Mesodermal cell (in vitro differentiated cells): ENCODE results near the gene HEBP1.

Source experiments
- H3K27ac ChIP-seq: 2 replicates; pipeline ENCODE4 v1.7.0; 2013; ENCODE audit warnings: mild to moderate bottlenecking, low read depth, low read length, moderate library complexity; ENCODE audit not compliant: severe bottlenecking
- H3K36me3 ChIP-seq: 2 replicates; pipeline ENCODE4 v1.7.1; 2013; ENCODE audit warnings: mild to moderate bottlenecking, low read length, moderate library complexity; ENCODE audit not compliant: control insufficient read depth, insufficient read depth
- H3K4me1 ChIP-seq: one replicate; pipeline ENCODE4 v1.7.1; 2013; ENCODE audit warnings: mild to moderate bottlenecking, low read length; ENCODE audit not compliant: insufficient read depth, control insufficient read depth, poor library complexity, severe bottlenecking
- H3K4me3 ChIP-seq: 2 replicates; pipeline ENCODE4 v1.7.0; 2013; ENCODE audit warnings: low read length, control low read depth, mild to moderate bottlenecking; ENCODE audit not compliant: insufficient read depth, poor library complexity, severe bottlenecking; ENCODE audit errors: extremely low read depth
- H3K9me3 ChIP-seq: 2 replicates; pipeline ENCODE4 v1.7.1; 2013; ENCODE audit warnings: mild to moderate bottlenecking, low read length, moderate library complexity; ENCODE audit not compliant: control insufficient read depth
- WGBS, 2 experiments: methylation state at CpG; one replicate each; pipeline ENCODE4 v1.1.5; 2013; ENCODE audit warnings: missing lambda C conversion rate in 2 of 2; ENCODE audit not compliant: insufficient coverage in 2 of 2; 5-methylcytosine and 5-hydroxymethylcytosine counted together

Gene HEBP1

DNA sequence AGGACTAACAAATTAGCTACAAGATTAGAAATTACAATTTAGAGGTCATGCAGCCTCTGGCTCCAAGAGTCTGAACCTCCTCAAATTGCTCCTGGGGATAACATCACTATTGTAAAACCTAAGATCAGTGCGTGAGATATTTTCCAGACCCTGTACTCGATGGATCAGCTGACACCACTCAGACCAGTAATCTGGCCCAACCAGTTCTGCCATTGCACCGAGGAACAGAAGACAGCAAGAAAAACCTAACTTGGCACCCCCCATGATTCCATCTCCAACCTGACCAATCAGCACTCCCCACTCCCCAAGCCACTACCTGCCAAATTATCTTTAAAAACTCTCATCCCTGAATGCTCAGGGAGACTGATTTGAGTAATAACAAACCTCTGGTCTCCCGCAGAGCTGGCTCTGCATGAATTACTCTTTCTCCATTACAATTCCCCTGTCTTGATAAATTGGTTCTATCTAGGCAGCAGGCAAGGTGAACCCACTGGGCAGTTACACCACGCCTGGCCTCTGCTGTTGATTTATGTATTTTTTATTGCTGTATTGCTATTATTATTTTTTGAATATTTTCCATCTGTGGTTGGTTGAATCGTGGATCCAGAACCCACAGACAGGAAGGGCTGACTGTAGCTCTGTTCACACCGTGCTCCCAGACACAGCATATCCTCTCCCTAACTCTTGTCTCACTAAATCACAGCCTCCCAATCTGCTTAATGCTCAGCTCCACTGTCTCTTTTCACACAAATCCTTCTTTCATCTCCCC is 9.2 kb downstream of the HEBP1 start:
- H3K36me3 ChIP-seq: peaks cover 24% of the 10 kb centered on the region
- WGBS, 2 experiments: 79 to 84% methylated on average over 3 to 4 of the region's 7 CpGs
- H3K4me1 ChIP-seq: peaks cover 2% of the 10 kb centered on the region
- H3K4me3 ChIP-seq: no peak overlapping the region
- no peaks in the 10 kb centered on the region for H3K9me3 ChIP-seq
- no peak overlapping the region for H3K27ac ChIP-seq

DNA sequence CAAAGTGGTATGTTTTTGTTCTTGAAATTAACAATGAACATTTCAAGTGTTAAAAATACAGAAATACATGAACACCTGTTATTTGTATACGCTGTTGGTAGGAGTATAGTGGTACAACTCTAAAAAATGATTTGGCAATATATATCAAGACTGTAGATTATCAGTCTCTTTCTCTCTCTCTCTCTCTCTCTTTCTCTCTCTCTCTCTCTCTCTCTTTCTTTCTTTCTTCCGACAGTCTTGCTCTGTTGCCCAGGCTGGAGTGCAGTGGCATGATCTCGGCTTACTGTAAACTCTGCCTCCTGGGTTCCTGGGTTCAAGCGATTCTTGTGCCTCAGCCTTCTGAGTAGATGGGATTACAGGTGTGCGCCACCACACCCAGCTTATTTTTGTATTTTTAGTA is 12.6 kb downstream of the HEBP1 start:
- 100% methylated on average over 1 of the region's 5 CpGs; no CpG with 5 or more reads in 1 of the 2 experiments for WGBS, 2 experiments
- Histone ChIP-seq H3K27ac (no peak overlapping the region), H3K4me3 (no peak overlapping the region), H3K4me1 (no peaks in the 10 kb centered on the region), H3K36me3 (peaks cover 37% of the 10 kb centered on the region), H3K9me3 (no peaks in the 10 kb centered on the region)

DNA sequence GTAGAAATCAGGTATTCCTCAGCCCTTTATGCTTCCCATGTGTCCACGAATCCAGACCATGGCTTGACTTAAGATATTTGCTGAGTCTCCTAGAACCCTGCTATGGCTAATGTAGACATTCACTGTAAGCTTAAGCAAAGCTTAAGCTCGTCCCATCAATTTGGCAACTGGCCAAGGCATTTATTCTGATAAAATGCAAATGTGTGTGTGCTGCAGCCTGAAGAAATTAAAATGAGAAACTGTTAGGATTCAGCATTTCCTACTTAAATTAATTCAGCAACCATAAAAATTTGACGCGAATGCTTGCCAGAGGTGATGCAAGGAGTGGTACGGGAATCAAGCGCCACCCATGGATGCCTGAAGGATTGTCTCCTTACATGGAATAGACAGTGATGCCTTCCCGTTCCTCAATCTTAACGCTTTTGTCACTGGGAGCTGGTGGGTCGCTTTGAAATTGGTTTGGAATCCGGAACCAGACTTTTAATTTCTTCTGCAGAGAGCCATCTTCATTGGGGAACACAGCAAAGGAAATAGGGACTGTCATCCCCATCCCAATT is 13.2 kb downstream of the HEBP1 start:
- Histone ChIP-seq H3K9me3 (no peaks in the 10 kb centered on the region), H3K36me3 (peaks cover 43% of the 10 kb centered on the region), H3K4me1 (no peaks in the 10 kb centered on the region), H3K27ac (no peak overlapping the region), H3K4me3 (no peak overlapping the region)
- 93 to 98% methylated on average over 6 to 9 of the region's 10 CpGs for WGBS, 2 experiments

DNA sequence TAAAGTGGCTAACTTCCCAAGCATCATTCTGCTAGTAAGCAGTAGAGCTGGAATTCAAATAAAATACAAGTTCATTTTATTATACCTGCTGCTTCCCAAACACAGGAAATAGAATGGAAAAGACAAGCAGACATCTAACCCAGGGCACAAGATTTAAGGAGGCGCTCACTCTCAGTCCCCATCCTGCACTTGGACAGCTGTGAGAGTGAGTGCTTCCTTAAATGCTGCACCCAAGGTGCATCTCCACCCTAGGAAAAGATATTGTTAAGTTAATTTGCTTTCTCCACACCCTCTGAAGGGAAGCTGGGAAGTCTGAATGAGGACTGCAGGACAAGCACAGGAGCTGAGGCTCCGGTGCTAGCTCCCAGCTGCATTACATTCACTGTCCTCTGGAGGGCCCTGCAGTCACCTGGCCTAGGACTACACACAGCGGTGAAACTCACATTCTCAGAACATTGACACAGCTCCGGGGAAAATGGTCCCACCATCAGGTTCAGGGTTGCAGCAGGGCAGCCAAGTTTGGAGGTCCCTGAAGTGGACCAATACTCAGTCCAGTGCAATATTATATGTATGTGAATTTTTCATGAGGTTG is 14.2 kb downstream of the HEBP1 start:
- H3K9me3 ChIP-seq: no peaks in the 10 kb centered on the region
- 58 to 74% methylated on average over 3 of the region's 4 CpGs for WGBS, 2 experiments
- no peak overlapping the region for H3K27ac ChIP-seq
- peaks cover 52% of the 10 kb centered on the region for H3K36me3 ChIP-seq
- H3K4me3 ChIP-seq: no peak overlapping the region
- H3K4me1 ChIP-seq: peaks cover 2% of the 10 kb centered on the region

DNA sequence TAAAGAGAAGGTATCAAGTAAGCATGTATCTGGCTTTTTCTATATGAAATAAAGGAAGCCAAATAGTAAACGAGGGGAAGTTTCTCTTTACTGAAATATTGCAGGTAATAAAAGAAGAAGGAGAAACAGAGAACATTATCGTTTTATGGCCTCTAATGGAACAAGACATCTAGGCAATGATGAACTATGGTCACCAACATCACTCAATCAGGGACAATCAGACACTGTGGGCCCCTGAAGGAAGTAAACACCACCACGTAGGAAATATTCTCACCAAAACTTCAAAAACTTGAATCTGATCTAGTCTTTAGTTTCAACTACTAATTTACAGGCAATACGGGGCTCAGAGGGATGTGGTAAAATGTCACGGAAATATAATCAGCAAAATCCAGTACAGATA is 15.9 kb downstream of the HEBP1 start:
- Histone ChIP-seq H3K4me3 (no peak overlapping the region), H3K4me1 (peaks cover 17% of the 10 kb centered on the region), H3K9me3 (no peaks in the 10 kb centered on the region), H3K27ac (no peak overlapping the region), H3K36me3 (peaks cover 55% of the 10 kb centered on the region)
- 83 to 100% methylated on average over 1 to 2 of the region's 5 CpGs for WGBS, 2 experiments

DNA sequence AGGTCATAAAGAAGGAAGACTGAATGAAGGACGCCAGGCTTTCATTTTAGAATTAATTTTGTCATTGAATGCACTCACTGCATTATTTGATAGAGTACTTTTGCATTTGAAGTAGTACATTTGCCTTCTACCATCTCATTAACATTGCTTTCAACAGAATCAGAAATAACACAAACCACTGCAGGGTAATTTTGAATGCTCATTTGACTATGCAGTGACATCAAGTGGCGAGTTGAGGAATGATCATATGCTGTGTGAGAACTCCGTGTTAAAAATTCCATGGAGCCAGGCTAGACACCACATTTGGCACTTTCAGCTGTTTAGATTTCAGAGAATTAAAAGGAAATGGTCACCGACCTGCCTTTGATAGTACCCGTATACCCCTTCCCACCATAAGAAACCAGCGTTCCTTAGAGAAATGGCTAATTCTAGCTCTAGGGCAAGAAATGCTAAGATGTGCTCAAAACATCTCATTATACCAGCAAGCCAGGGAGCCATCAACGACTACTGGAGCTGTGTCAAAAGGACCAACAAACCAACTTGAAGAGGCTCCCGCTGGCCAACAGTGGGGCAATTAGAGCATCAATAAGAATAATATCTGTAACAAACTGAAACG is 16.5 kb downstream of the HEBP1 start:
- H3K4me3 ChIP-seq: no peak overlapping the region
- WGBS, 2 experiments: 70% methylated on average over 5 of the region's 9 CpGs; no CpG with 5 or more reads in 1 of the 2 experiments
- no peaks in the 10 kb centered on the region for H3K9me3 ChIP-seq
- peaks cover 24% of the 10 kb centered on the region for H3K4me1 ChIP-seq
- peaks cover 49% of the 10 kb centered on the region for H3K36me3 ChIP-seq
- no peak overlapping the region for H3K27ac ChIP-seq

DNA sequence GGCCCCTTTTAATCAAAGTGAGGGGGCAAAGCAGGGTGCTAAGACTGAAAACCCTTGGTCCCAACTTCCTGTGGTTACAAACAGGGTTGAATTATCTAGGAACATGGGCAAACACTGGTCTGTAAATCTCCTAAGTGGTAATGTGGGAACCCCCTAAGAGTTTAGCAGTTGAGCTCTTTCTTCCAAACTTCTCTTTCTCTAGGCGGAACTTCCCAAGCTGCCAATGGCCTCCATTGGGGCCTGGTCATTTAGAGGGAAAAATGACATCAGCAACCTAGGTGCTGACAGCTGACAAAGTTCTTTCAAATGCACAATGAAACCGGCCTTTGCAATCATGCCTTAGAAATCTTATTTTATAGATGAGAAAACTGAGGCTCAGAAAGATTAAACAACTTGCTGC is 17.7 kb downstream of the HEBP1 start:
- Histone ChIP-seq H3K27ac (no peak overlapping the region), H3K4me3 (no peak overlapping the region), H3K36me3 (peaks cover 47% of the 10 kb centered on the region), H3K9me3 (no peaks in the 10 kb centered on the region), H3K4me1 (peaks cover 26% of the 10 kb centered on the region)
- 100% methylated on average over 1 to 2 of the region's 2 CpGs for WGBS, 2 experiments

DNA sequence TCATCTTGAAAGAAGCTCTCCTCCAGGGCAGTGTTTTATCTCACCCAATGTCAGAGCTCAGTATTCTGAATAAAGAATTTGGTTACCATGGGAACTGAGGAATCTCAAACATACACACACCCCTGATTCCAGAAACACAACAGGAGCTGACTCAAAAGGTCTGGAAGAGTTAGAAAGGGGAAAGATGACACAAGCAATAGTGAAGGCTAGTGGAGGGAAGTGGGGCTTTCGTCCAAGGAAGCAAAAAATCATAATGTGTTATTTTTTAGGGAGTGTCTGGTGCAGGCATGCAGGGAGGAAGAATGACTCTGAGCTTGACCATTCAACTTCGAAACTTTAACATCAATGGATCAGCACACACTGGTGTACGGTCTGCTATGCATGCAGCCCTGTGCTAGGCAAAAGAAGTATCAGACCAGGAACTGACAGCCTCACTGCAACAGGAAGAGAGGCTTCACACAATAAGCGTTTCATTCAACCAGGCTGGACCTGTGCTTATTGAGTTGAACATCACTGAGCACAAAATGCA is 20.3 kb downstream of the HEBP1 start:
- 84 to 100% methylated on average over 2 to 3 of the region's 4 CpGs for WGBS, 2 experiments
- Histone ChIP-seq H3K36me3 (peaks cover 32% of the 10 kb centered on the region), H3K4me1 (peaks cover 26% of the 10 kb centered on the region), H3K9me3 (no peaks in the 10 kb centered on the region), H3K4me3 (no peak overlapping the region), H3K27ac (peak overlapping the region; percentile 94)

DNA sequence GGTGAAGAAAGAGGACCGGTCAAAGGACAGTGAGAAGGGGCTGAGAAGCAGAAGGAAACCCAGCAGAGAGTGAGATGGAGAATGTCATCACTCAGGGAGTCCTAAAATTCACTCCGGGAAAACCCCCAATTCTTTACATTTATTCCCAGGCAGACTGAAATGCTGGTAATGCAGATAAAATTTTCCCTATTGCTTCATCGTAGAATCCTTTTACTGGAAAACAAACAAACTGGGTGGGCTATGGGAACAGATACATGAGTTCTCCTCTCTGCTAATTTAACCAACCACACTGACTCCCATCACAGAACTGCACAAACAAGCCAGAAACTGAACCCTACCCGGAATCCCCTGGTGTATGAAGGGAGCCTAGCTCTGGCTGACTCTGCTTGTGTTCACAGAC is 20.9 kb downstream of the HEBP1 start:
- 90 to 100% methylated on average over 2 of the region's 4 CpGs for whole genome bisulfite sequencing, 2 experiments
- no peak overlapping the region for H3K4me3 ChIP-seq
- H3K9me3 ChIP-seq: no peaks in the 10 kb centered on the region
- H3K4me1 ChIP-seq: peaks cover 26% of the 10 kb centered on the region
- H3K27ac ChIP-seq: peak overlapping the region; percentile 94
- H3K36me3 ChIP-seq: peaks cover 38% of the 10 kb centered on the region

DNA sequence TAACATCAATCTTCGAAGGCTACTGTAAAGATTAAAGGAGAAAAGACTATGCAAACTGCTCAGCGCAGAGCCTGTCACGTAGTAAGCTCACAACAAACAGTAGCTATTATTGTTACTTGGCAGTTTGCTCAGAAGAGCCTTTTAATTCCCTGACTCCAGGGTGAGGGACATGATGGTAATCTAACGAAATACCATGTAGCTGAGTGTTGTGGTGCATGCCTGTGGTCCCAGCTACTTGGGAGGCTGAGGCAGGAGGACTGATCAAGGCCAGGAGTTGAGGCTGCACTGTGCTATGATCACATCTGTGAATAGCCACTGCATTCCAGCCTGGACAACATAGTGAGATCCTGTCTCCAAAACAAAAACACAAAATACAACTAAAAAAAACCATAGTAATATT is 22.8 kb downstream of the HEBP1 start:
- peaks cover 26% of the 10 kb centered on the region for H3K4me1 ChIP-seq
- no peak overlapping the region for H3K27ac ChIP-seq
- 94 to 100% methylated on average over 4 of the region's 4 CpGs for WGBS, 2 experiments
- peaks cover 49% of the 10 kb centered on the region for H3K36me3 ChIP-seq
- no peak overlapping the region for H3K4me3 ChIP-seq
- peaks cover 6% of the 10 kb centered on the region for H3K9me3 ChIP-seq
